Uterus (tissue), 2 donors: ENCODE results near the gene AK2.

ENCODE experiments used
- CTCF ChIP-seq, 4 experiments: fragments of 200-600 bp in 2 of 4; fragments of 450-650 bp in 2 of 4; sonication (generic) in 2 of 4; IDR thresholded peaks; one replicate each; pipeline ENCODE4 v1.5.1; 2016 to 2019; ENCODE audit warnings: antibody characterized with exemption in 4 of 4, mild to moderate bottlenecking in 2 of 4, moderate library complexity in 1 of 4
- POLR2A ChIP-seq, 2 donors: fragments of 450-650 bp; IDR thresholded peaks; one replicate each; pipeline ENCODE4 v1.6.1; 2016; ENCODE audit warnings: antibody characterized with exemption in 2 of 2, mild to moderate bottlenecking in 1 of 2, moderate library complexity in 1 of 2

- TF ChIP-seq CTCF (IDR thresholded peaks at IDR 0.05) (no peak), POLR2A (IDR thresholded peaks at IDR 0.05) (no peak)
Observed at GRCh38 chr1:33061834-33062233, 25.2 kb upstream of the AK2 start.
